ENCODE data around the gene ARL6IP4. TPM values are rescaled to one million over a fixed set of nuclear protein-coding genes. Genes with fewer than 3 reads are reported as not detected.
"Not testable (repeated sequence)": the region's sequence is repeated elsewhere in the genome, so short reads cannot be mapped to it uniquely, and the experiment has no call there.

The ARL6IP4 gene
- total RNA-seq, 4 donors from 2014 or later = 84.2 to 212 (median 153) TPM

- H3K27ac ChIP-seq = no peak overlapping the region
- peaks cover 3 to 80% (median 6%) of the 10 kb centered on the region in 3 donors for H3K36me3 ChIP-seq
- no peak for TF ChIP-seq CTCF (IDR thresholded peaks at IDR 0.05)
- TF ChIP-seq POLR2A (IDR thresholded peaks at IDR 0.05) = no peak
- no peaks in the 10 kb centered on the region for H3K9me3 ChIP-seq
- no peak for DNase-seq
- no peak overlapping the region for H3K4me3 ChIP-seq
- intact Hi-C loops (cut with DNase I) = no loop called here
- H3K27me3 ChIP-seq = no peaks in the 10 kb centered on the region
- WGBS, 2 donors = 82 to 84% methylated on average over 12 of the region's 12 CpGs
- H3K4me1 ChIP-seq = no peaks in the 10 kb centered on the region
Measured at GRCh38 chr12:123006977-123007376, 26.5 kb downstream of the ARL6IP4 start.

- Histone ChIP-seq H3K9me3 (no peaks in the 10 kb centered on the region), H3K36me3 (peaks cover 3 to 81% (median 3%) of the 10 kb centered on the region in 3 donors), H3K4me1 (no peaks in the 10 kb centered on the region), H3K27ac (no peak overlapping the region), H3K4me3 (no peak overlapping the region), H3K27me3 (no peaks in the 10 kb centered on the region)
- intact Hi-C loops (cut with DNase I) = no loop called here
- WGBS, 2 donors = 75 to 80% methylated on average over 1 of the region's 1 CpG
- no peak for TF ChIP-seq POLR2A (IDR thresholded peaks at IDR 0.05)
- no peak for TF ChIP-seq CTCF (IDR thresholded peaks at IDR 0.05)
- DNase-seq = no peak
Measured at GRCh38 chr12:123010110-123010509, 29.6 kb downstream of the ARL6IP4 start.

- DNase-seq = no peak
- Histone ChIP-seq H3K27ac (no peak overlapping the region), H3K4me3 (no peak overlapping the region), H3K9me3 (no peaks in the 10 kb centered on the region), H3K36me3 (peaks cover 0 to 79% (median 3%) of the 10 kb centered on the region in 3 donors), H3K27me3 (no peaks in the 10 kb centered on the region), H3K4me1 (no peaks in the 10 kb centered on the region)
- TF ChIP-seq POLR2A (IDR thresholded peaks at IDR 0.05) (no peak), CTCF (IDR thresholded peaks at IDR 0.05) (no peak)
- 81 to 96% methylated on average over 3 to 4 of the region's 4 CpGs for WGBS, 2 donors
- intact Hi-C loops (cut with DNase I) = no loop called here
Measured at GRCh38 chr12:123010681-123011080, 30.2 kb downstream of the ARL6IP4 start.

GRCh38 chr12:123011701-123012100 lies 31.2 kb downstream of the ARL6IP4 start:
- 70 to 92% methylated on average over 4 to 5 of the region's 6 CpGs for WGBS, 2 donors
- intact Hi-C loops (cut with DNase I) = no loop called here
- Histone ChIP-seq H3K27me3 (no peaks in the 10 kb centered on the region), H3K27ac (no peak overlapping the region), H3K4me1 (no peaks in the 10 kb centered on the region), H3K4me3 (no peak overlapping the region), H3K9me3 (no peaks in the 10 kb centered on the region), H3K36me3 (peaks cover 0 to 71% (median 3%) of the 10 kb centered on the region in 3 donors)
- TF ChIP-seq CTCF (IDR thresholded peaks at IDR 0.05) (no peak), POLR2A (IDR thresholded peaks at IDR 0.05) (no peak)
- no peak for DNase-seq

GRCh38 chr12:123013185-123014095 lies 33.0 kb downstream of the ARL6IP4 start:
- 94 to 95% methylated on average over 3 to 6 of the region's 19 CpGs for WGBS, 2 donors
- intact Hi-C loops (cut with DNase I) = no loop called here
- no peak for TF ChIP-seq CTCF (IDR thresholded peaks at IDR 0.05)
- no peak for TF ChIP-seq POLR2A (IDR thresholded peaks at IDR 0.05)
- Histone ChIP-seq H3K4me3 (no peak overlapping the region), H3K36me3 (peaks cover 0 to 54% (median 3%) of the 10 kb centered on the region in 3 donors), H3K27me3 (no peaks in the 10 kb centered on the region), H3K4me1 (peaks cover 0 to 1% (median 0%) of the 10 kb centered on the region in 3 donors), H3K9me3 (no peaks in the 10 kb centered on the region), H3K27ac (no peak overlapping the region)
- DNase-seq = no peak

- Histone ChIP-seq H3K4me1 (peaks cover 0 to 11% (median 0%) of the 10 kb centered on the region in 3 donors), H3K36me3 (peaks cover 0 to 43% (median 3%) of the 10 kb centered on the region in 3 donors)
- H3K27ac ChIP-seq; H3K9me3 ChIP-seq; intact Hi-C loops (cut with DNase I); DNase-seq; H3K4me3 ChIP-seq; H3K27me3 ChIP-seq: not testable (repeated sequence)
- WGBS, 2 donors = 94 to 96% methylated on average over 4 of the region's 4 CpGs
Measured at GRCh38 chr12:123014473-123014872, 34.0 kb downstream of the ARL6IP4 start.

Measured in esophagus squamous epithelium (tissue), 5 donors.